WTC11 (cell line): ENCODE measurements around the gene RBBP6. TPM values are rescaled to one million over a fixed set of nuclear protein-coding genes. Genes with fewer than 3 reads are reported as not detected.

Experiments used
- ATAC-seq: fragments of 200-7000 bp; cut with Tn5 transposase; 2 replicates; pipeline ENCODE4 v1.10.0; 2021; ENCODE audit warnings: mild to moderate bottlenecking, moderate library complexity
- CTCF ChIA-PET: fragments of 300-600 bp; sonication (Branson Sonifier 250); formaldehyde crosslinking; loops from one replicate; lab custom pipeline; 2021; ENCODE audit warnings: antibody characterized with exemption; lab: Charles Lee
- POLR2A ChIA-PET: fragments of 350-600 bp; sonication (Branson Sonifier 250); formaldehyde crosslinking; loops from one replicate; lab custom pipeline; 2021; ENCODE audit warnings: antibody characterized with exemption; lab: Charles Lee
- DNase-seq: peaks from one replicate; pipeline ENCODE4 v3.0.0; 2021; ENCODE audit warnings: low spot score
- H3K27ac Mint-ChIP-seq: 2 replicates; pipeline ENCODE4 v1.8.0; 2021; ENCODE audit warnings: mixed read lengths
- H3K27me3 Mint-ChIP-seq: 2 replicates; pipeline ENCODE4 v1.8.0; 2021; ENCODE audit warnings: low read depth, mild to moderate bottlenecking, moderate library complexity, mixed read lengths
- H3K36me3 Mint-ChIP-seq: 2 replicates; pipeline ENCODE4 v1.8.0; 2021; ENCODE audit warnings: mixed read lengths
- H3K4me1 Mint-ChIP-seq: 2 replicates; pipeline ENCODE4 v1.8.0; 2022; ENCODE audit warnings: mixed read lengths
- H3K4me3 Mint-ChIP-seq: 2 replicates; pipeline ENCODE4 v1.8.0; 2021; ENCODE audit warnings: mild to moderate bottlenecking, moderate library complexity, mixed read lengths
- H3K9me3 Mint-ChIP-seq: 2 replicates; pipeline ENCODE4 v1.8.0; 2021; ENCODE audit warnings: mixed read lengths
- AFF4 ChIP-seq: sonication (generic); formaldehyde crosslinking; IDR thresholded peaks from 2 replicates; pipeline ENCODE4 v1.8.1; 2023; ENCODE audit warnings: mild to moderate bottlenecking, missing genetic modification reagents, borderline replicate concordance
- ATF1 ChIP-seq: sonication (generic); formaldehyde crosslinking; IDR thresholded peaks from 2 replicates; pipeline ENCODE4 v1.8.1; 2023; ENCODE audit warnings: mild to moderate bottlenecking, moderate library complexity, missing genetic modification reagents
- ETV6 ChIP-seq: sonication (generic); formaldehyde crosslinking; IDR thresholded peaks from 2 replicates; pipeline ENCODE4 v1.8.1; 2022; ENCODE audit warnings: mild to moderate bottlenecking, missing genetic modification reagents
- IRF2 ChIP-seq: sonication (generic); formaldehyde crosslinking; IDR thresholded peaks from 2 replicates; pipeline ENCODE4 v1.8.0; 2022; ENCODE audit warnings: low read depth, missing genetic modification reagents, borderline replicate concordance
- KAT7 ChIP-seq: sonication (generic); formaldehyde crosslinking; IDR thresholded peaks from 2 replicates; pipeline ENCODE4 v1.8.1; 2023; ENCODE audit warnings: missing genetic modification reagents, mild to moderate bottlenecking, borderline replicate concordance
- MAX ChIP-seq: sonication (generic); formaldehyde crosslinking; IDR thresholded peaks from 2 replicates; pipeline ENCODE4 v1.8.0; 2022; ENCODE audit warnings: mild to moderate bottlenecking, missing genetic modification reagents
- MLX ChIP-seq: sonication (generic); formaldehyde crosslinking; IDR thresholded peaks from 2 replicates; pipeline ENCODE4 v1.8.1; 2023; ENCODE audit warnings: mild to moderate bottlenecking, missing genetic modification reagents, moderate library complexity
- NFE2L1 ChIP-seq: sonication (generic); formaldehyde crosslinking; IDR thresholded peaks from 2 replicates; pipeline ENCODE4 v1.8.1; 2023; ENCODE audit warnings: missing genetic modification reagents
- NFYB ChIP-seq: sonication (generic); formaldehyde crosslinking; conservative IDR thresholded peaks from 2 replicates; pipeline ENCODE4 v1.8.0; 2022; ENCODE audit warnings: low read depth, missing genetic modification reagents
- NR2C2 ChIP-seq: sonication (generic); formaldehyde crosslinking; IDR thresholded peaks from 2 replicates; pipeline ENCODE4 v1.8.0; 2022; ENCODE audit warnings: mild to moderate bottlenecking, missing genetic modification reagents
- PREB ChIP-seq: sonication (generic); formaldehyde crosslinking; IDR thresholded peaks from 2 replicates; pipeline ENCODE4 v1.8.1; 2022; ENCODE audit warnings: mild to moderate bottlenecking, missing genetic modification reagents, moderate library complexity, borderline replicate concordance
- TCF7 ChIP-seq: sonication (generic); formaldehyde crosslinking; IDR thresholded peaks from 2 replicates; pipeline ENCODE4 v1.8.0; 2022; ENCODE audit warnings: mild to moderate bottlenecking, low read depth, missing genetic modification reagents, moderate library complexity
- TEAD1 ChIP-seq: sonication (generic); formaldehyde crosslinking; IDR thresholded peaks from 2 replicates; pipeline ENCODE4 v1.8.0; 2022; ENCODE audit warnings: mild to moderate bottlenecking, missing genetic modification reagents
- TEAD4 ChIP-seq: sonication (generic); formaldehyde crosslinking; IDR thresholded peaks from 2 replicates; pipeline ENCODE4 v1.8.0; 2022; ENCODE audit warnings: mild to moderate bottlenecking, missing genetic modification reagents
- USF2 ChIP-seq: sonication (generic); formaldehyde crosslinking; IDR thresholded peaks from 2 replicates; pipeline ENCODE4 v1.8.1; 2023; ENCODE audit warnings: mild to moderate bottlenecking, missing genetic modification reagents, moderate library complexity
- ZNF121 ChIP-seq: sonication (generic); formaldehyde crosslinking; IDR thresholded peaks from 2 replicates; pipeline ENCODE4 v1.8.0; 2023; ENCODE audit warnings: missing genetic modification reagents
- ZNF138 ChIP-seq: sonication (generic); formaldehyde crosslinking; conservative IDR thresholded peaks from 2 replicates; pipeline ENCODE4 v1.8.1; 2022; ENCODE audit warnings: mild to moderate bottlenecking, moderate library complexity, missing genetic modification reagents
- ZNF219 ChIP-seq: sonication (generic); formaldehyde crosslinking; IDR thresholded peaks from 2 replicates; pipeline ENCODE4 v1.8.0; 2023; ENCODE audit warnings: missing genetic modification reagents, mild to moderate bottlenecking, borderline replicate concordance
- ZNF232 ChIP-seq: sonication (generic); formaldehyde crosslinking; IDR thresholded peaks from 2 replicates; pipeline ENCODE4 v1.8.0; 2022; ENCODE audit warnings: mild to moderate bottlenecking, missing genetic modification reagents
- ZNF263 ChIP-seq: sonication (generic); formaldehyde crosslinking; IDR thresholded peaks from 2 replicates; pipeline ENCODE4 v1.8.1; 2022; ENCODE audit warnings: low read depth, mild to moderate bottlenecking, moderate library complexity, missing genetic modification reagents
- ZNF416 ChIP-seq: fragments of 250-450 bp; sonication (Bioruptor Pico); IDR thresholded peaks from 2 replicates; pipeline ENCODE4 v1.9.0; 2021; ENCODE audit warnings: mild to moderate bottlenecking, inconsistent platforms
- ZNF532 ChIP-seq: fragments of 250-450 bp; sonication (Bioruptor Pico); IDR thresholded peaks from 2 replicates; pipeline ENCODE4 v1.9.0; 2021; ENCODE audit warnings: mild to moderate bottlenecking, borderline replicate concordance
- total RNA-seq: library from RNA; stranded (reverse); gene quantifications from 3 replicates; pipeline ENCODE4 v1.2.3, GENCODE V29; 2021

Gene RBBP6
- total RNA-seq, 1 experiment from 2014 or later, result 62.4 TPM

GRCh38 chr16:24526701-24527495, 12.5 kb upstream of the RBBP6 start:
- ChIA-PET CTCF (interaction anchor here (0.7 to 1.3 kb wide), 2 partner anchors 10 to 161 kb away, joined by 3 read pairs; no protein-coding TSS in a partner anchor), POLR2A (no interaction called here)
- Mint-ChIP-seq H3K9me3 (no peaks in the 10 kb centered on the region), H3K27me3 (no peaks in the 10 kb centered on the region; the same call in 1 of the 2 replicates), H3K4me3 (no peak overlapping the region), H3K4me1 (no peaks in the 10 kb centered on the region), H3K27ac (no peak overlapping the region), H3K36me3 (no peaks in the 10 kb centered on the region)
- DNase-seq (no peak), ATAC-seq (no peak)
- TF ChIP-seq ZNF121, result peak; percentile 75
- no peak for TF ChIP-seq USF2

- DNase-seq (no peak), ATAC-seq (no peak)
- no peaks in the 10 kb centered on the region for H3K27me3 Mint-ChIP-seq
- no peaks in the 10 kb centered on the region for H3K4me1 Mint-ChIP-seq
- H3K4me3 Mint-ChIP-seq, result no peak overlapping the region
- ChIA-PET POLR2A (no interaction called here), CTCF (interaction anchor here (1.5 to 2.0 kb wide), 2 partner anchors 8 to 14 kb away, joined by 7 to 8 read pairs; partner anchors contain the start of gene RBBP6)
- no peaks in the 10 kb centered on the region for H3K9me3 Mint-ChIP-seq
- H3K27ac Mint-ChIP-seq, result no peak overlapping the region
- TF ChIP-seq ZNF138 (CRISPR knock-in tag) (no peak), MLX (CRISPR knock-in tag) (no peak), ATF1 (CRISPR knock-in tag) (no peak), ZNF263 (CRISPR knock-in tag) (no peak), ZNF121 (no peak), TCF7 (CRISPR knock-in tag) (no peak), ZNF219 (CRISPR knock-in tag) (no peak), NR2C2 (CRISPR knock-in tag) (no peak), ZNF416 (CRISPR knock-in tag) (no peak), MAX (CRISPR knock-in tag) (no peak), TEAD4 (CRISPR knock-in tag) (no peak), PREB (no peak), ETV6 (CRISPR knock-in tag) (no peak), TEAD1 (CRISPR knock-in tag) (no peak)
- no peaks in the 10 kb centered on the region for H3K36me3 Mint-ChIP-seq
Measured at GRCh38 chr16:24531166-24531565, 8.2 kb upstream of the RBBP6 start.

GRCh38 chr16:24534620-24535019, 4.7 kb upstream of the RBBP6 start:
- no peak for ATAC-seq
- Mint-ChIP-seq H3K27ac (no peak overlapping the region), H3K27me3 (no peaks in the 10 kb centered on the region), H3K9me3 (no peaks in the 10 kb centered on the region), H3K4me1 (no peaks in the 10 kb centered on the region), H3K4me3 (no peak overlapping the region), H3K36me3 (peaks cover 2% of the 10 kb centered on the region; the same call in 1 of the 2 replicates)
- DNase-seq, result no peak
- POLR2A ChIA-PET, result no interaction called here
- CTCF ChIA-PET, result no interaction called here
- TF ChIP-seq AFF4 (CRISPR knock-in tag) (no peak), KAT7 (no peak), IRF2 (CRISPR knock-in tag) (no peak), NFYB (CRISPR knock-in tag) (no peak), ZNF532 (CRISPR knock-in tag) (no peak), ZNF232 (CRISPR knock-in tag) (no peak), NFE2L1 (CRISPR knock-in tag) (no peak)
